ENCODE measurements around the gene ABHD8.

Gene ABHD8

GRCh38 chr19:17246681-17247425 is 56.4 kb downstream of the ABHD8 start:
- Histone ChIP-seq H3K36me3 (ENCODE audit: control insufficient read depth, insufficient read depth, low read length) (no peaks in the 10 kb centered on the region), H3K4me2 (ENCODE audit: low read length) (peak overlapping the region; percentile 97), H3K4me1 (peaks cover 20% of the 10 kb centered on the region), H3K79me2 (peaks cover 15% of the 10 kb centered on the region), H3K27me3 (ENCODE audit: control insufficient read depth, insufficient read depth, low read length) (no peaks in the 10 kb centered on the region), H3K9me3 (ENCODE audit: control insufficient read depth, low read length) (no peaks in the 10 kb centered on the region), H3K4me3 (ENCODE audit: low read depth, low read length) (peak overlapping the region; percentile 74), H3K9ac (no peak overlapping the region), H3K27ac (peak overlapping the region; percentile 75), H2AFZ (peak overlapping the region; percentile 94)
- TF ChIP-seq CTCF (IDR thresholded peaks at IDR 0.05): no peak

GRCh38 chr19:17245535-17245984 is 57.7 kb downstream of the ABHD8 start, which contains the start of gene NR2F6:
TSS of gene NR2F6 (minus strand) at chr19:17245919. CDS start at chr19:17245220, 699 bp downstream.
- Histone ChIP-seq H3K27ac (peak within 1 kb of the TSS; percentile 87), H3K9me3 (ENCODE audit: control insufficient read depth, low read length) (no peaks in the 10 kb centered on the region), H3K27me3 (ENCODE audit: control insufficient read depth, insufficient read depth, low read length) (no peaks in the 10 kb centered on the region), H2AFZ (peak within 1 kb of the TSS; percentile 94), H3K4me3 (ENCODE audit: low read depth, low read length) (peak within 1 kb of the TSS; percentile 90), H3K9ac (peak within 1 kb of the TSS; percentile 93), H3K4me2 (ENCODE audit: low read length) (peak within 1 kb of the TSS; percentile 97), H3K4me1 (peaks cover 20% of the 10 kb centered on the region), H3K36me3 (ENCODE audit: control insufficient read depth, insufficient read depth, low read length) (no peaks in the 10 kb centered on the region), H3K79me2 (peaks cover 15% of the 10 kb centered on the region)
- no peak for TF ChIP-seq CTCF (IDR thresholded peaks at IDR 0.05)

GRCh38 chr19:17244618-17245534 is 58.3 kb downstream of the ABHD8 start:
- Histone ChIP-seq H3K9me3 (ENCODE audit: control insufficient read depth, low read length) (no peaks in the 10 kb centered on the region), H3K4me1 (peaks cover 20% of the 10 kb centered on the region), H2AFZ (peak overlapping the region; percentile 67), H3K27ac (peak overlapping the region; percentile 87), H3K9ac (peak overlapping the region; percentile 93), H3K27me3 (ENCODE audit: control insufficient read depth, insufficient read depth, low read length) (no peaks in the 10 kb centered on the region), H3K4me2 (ENCODE audit: low read length) (peak overlapping the region; percentile 88), H3K4me3 (ENCODE audit: low read depth, low read length) (peak overlapping the region; percentile 90), H3K79me2 (peaks cover 15% of the 10 kb centered on the region), H3K36me3 (ENCODE audit: control insufficient read depth, insufficient read depth, low read length) (no peaks in the 10 kb centered on the region)
- no peak for TF ChIP-seq CTCF (IDR thresholded peaks at IDR 0.05)

GRCh38 chr19:17243830-17244617 is 59.2 kb downstream of the ABHD8 start:
- Histone ChIP-seq H3K9me3 (ENCODE audit: control insufficient read depth, low read length) (no peaks in the 10 kb centered on the region), H3K27me3 (ENCODE audit: control insufficient read depth, insufficient read depth, low read length) (no peaks in the 10 kb centered on the region), H2AFZ (peak overlapping the region; percentile 67), H3K79me2 (peaks cover 15% of the 10 kb centered on the region), H3K27ac (peak overlapping the region; percentile 87), H3K9ac (peak overlapping the region; percentile 93), H3K36me3 (ENCODE audit: control insufficient read depth, insufficient read depth, low read length) (no peaks in the 10 kb centered on the region), H3K4me2 (ENCODE audit: low read length) (peak overlapping the region; percentile 88), H3K4me3 (ENCODE audit: low read depth, low read length) (peak overlapping the region; percentile 90), H3K4me1 (peaks cover 20% of the 10 kb centered on the region)
- TF ChIP-seq CTCF (IDR thresholded peaks at IDR 0.05): no peak

Data from parathyroid adenoma (tissue), 2 donors.